Lung microvascular endothelial cell (primary cell): ENCODE data around the gene KDR. TPM values are rescaled to one million over a fixed set of nuclear protein-coding genes. Genes with fewer than 3 reads are reported as not detected.

Experiments
- DNase-seq, 2 donors: peaks; one replicate each; pipeline versions ENCODE4 v3.0.0 to v3.0.0-alpha.2; 2010; ENCODE audit warnings: low read depth in 2 of 2
- total RNA-seq: library from RNA; depleted of rRNA; stranded (reverse); fragments of >200 nt; gene quantifications from 2 replicates; pipeline ENCODE4 v1.2.1, GENCODE V29; 2014

KDR gene
- total RNA-seq = 177 and 192 TPM in 2 replicates

DNA sequence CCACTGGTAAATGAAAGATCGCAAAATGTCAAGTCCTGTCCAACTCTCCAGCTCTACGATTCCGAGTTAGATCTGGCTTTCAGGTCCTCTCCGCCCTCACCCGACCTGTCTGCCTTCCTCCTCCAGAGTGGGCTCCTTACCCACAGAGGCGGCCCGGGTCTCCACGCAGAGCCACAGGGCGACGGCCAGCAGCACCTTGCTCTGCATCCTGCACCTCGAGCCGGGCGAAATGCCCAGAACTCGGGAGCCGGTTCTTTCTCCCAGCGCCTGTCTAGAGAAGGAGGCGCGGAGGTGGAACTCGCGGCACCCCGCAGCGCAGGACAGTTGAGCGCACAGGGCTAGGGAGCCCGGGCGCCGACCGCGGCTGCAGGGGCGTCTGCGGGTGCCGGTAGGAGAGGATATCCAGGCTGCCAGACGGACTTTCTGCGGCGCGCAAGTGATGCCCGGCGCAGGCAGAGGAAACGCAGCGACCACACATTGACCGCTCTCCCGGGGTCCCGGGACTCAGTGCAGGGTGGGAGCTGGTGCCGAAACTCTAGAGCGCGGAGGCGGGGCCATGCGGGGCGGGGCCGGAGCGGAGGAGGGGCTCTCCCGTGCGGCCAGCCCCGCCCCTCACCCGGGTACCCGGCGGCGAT lies at the start of gene KDR:
KDR (minus strand) TSS at position 509 of the 635 bp plus-strand sequence; CDS start at position 207, 302 bp downstream.
- peak; percentile 74 to 76 for DNase-seq

DNA sequence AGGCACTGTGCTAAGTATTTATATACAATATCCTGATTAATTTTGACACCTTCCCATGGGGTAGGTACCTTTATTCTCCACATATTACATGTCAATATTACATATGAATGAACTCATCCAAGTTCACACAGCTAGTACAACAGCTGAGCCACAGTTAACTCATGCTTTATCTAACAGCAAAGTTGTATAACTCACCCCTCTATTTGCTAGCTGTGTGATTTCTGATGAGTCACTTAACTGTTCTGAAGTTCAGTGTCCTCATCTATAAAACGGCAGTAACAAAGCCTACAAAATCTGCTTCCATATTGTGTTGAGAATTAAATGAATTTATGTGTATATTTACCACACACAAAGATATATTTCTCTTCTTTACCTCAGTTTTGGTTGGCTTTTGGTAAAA lies 48.2 kb upstream of the KDR start:
- DNase-seq = peak; percentile 49 to 83

DNA sequence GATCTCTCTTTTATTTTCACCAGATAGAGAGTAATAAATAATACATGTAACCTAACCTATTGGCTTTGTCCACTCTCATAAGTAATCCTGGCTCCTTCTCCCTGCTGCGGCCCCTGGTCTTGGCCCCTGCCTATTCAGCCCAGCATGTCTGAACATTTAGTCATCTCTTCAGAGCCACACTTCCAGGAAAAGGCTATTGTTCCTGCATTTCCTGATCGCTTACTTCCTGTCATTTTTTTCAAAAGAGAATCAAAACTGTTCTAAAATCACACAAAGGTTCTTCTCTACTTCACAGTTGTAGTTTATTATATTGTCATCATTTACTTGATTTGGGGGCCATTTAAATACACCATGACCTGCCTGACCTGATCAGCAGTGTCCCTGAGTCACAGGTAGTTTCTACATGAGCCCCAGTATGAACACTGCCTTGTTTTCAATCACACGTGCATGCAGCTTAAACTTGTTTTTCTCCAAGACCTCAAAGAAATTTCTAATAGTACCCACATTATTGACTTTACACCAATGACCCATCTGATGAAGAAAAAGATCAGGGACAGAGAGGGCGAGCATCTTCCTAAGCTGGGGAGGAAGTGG lies 47.4 kb upstream of the KDR start:
- DNase-seq = peak; percentile 89 to 96

DNA sequence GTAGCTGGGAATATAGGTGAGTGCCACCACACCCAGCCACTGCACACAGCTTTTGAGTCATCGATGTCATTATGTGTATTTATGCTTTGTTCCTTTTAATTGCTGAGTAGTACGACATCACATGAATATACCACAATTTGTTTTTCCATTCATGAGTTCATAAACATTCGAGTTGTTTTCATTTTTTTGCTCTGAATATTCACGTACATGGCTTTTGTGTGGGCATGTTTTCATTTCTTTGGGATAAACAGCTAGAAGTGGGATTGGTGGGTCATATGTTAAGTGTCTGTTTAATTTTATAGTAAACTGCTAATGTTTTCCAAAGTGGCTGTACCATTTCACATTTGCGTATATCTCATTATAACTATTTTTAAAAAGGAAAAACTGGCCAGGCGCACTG lies 45.1 kb upstream of the KDR start:
- no peak for DNase-seq

DNA sequence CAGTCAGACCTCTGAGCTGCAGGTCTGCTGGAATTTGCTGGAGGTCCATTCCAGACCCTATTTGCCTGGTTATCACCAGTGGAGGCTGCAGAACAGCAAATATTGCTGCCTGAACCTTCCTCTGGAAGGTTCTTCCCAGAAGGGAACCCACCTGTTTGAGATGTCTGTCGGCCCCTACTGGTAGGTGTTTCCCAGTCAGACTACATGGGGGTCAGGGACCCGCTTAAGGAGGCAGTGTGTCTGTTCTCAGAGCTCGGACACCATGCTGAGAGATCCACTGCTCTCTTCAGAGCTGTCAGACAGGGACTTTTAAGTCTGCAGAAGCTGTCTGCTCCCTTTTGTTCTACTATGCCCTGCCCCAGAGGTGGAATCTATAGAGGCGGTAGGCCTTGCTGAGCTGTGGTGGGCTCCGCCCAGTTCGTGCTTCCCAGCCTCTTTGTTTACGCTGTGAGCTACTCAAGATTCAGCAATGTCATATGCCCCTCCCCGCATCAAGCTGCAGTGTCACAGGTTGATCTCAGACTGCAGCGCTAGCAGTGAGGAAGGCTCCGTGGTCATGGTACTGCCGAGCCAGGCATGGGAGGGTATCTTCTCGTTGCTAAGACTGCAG lies 44.1 kb upstream of the KDR start:
- peak in 1 of 2 donors; percentile 84 for DNase-seq

DNA sequence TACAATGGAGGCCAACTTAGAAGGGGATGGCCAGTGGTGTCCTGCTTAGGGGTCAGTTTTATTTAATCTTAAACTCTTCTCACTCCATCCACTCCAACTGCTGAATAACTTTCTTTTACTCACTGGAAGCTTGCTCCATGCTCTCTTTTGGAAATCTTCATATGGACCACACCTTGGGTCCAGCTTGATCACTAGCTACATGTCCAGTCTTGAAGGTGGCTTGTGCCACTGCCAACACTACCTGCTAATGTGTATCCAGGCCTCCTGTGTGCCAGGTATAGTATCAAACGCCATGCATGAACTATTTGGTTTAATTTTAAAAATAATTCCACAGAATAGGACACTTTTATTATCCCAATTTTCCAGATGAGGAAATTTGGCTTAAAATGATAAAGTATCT lies 37.0 kb upstream of the KDR start:
- no peak for DNase-seq

DNA sequence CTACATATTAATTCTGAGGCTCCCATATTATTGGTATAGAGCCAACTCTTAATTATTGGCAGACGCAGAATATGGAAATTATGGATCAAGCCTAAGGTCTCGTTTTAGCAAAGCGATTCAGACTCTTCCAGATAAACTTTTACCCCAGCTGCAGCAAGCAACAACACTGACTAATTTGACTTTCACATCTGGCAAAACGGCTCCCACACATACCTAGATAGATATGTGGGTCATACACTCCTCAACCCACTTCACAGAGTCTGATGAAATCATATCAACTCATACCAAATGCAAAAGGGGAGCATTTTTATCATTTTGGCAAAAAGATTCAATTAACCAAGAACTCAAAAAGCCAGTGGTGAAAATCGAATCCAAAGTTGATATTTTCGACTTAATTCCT lies 36.3 kb upstream of the KDR start:
- DNase-seq = no peak

DNA sequence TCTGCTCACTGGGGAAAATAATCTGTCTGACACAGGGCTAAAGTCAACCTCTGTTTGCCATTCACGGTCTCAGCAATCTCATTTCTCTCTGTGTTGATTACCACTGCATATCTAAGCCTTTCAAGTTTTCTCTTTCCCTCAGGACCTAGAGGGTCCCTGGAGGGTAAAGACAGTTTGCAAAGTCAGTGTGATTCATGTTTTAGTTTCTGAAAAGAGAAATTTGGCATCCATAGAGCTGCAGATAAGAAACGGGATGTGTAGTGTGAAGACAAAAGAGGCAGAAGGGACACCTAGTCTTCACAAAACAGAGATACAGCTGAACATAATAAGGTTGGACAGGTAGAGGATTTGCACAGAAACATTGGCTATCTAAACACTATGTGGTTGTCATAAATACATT lies 34.5 kb upstream of the KDR start:
- DNase-seq = no peak

DNA sequence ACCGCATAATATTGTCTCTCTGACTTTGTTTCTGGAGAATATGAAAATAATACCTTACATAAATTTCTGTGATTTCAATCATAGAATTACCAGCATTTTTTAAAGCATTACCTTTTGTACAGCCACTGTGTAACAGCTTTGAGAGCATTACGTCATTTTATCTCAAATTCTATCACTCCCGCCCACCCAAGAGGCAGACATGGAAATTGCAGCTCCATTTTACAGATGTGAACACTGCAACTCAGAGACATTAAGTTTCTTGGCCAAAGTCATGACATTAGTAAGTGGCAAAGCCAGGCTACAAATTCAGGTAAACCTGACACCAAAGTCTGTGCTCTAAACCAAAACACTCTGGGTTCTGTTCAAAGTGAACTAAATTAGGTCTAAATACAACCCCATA lies 33.6 kb upstream of the KDR start:
- DNase-seq = no peak

DNA sequence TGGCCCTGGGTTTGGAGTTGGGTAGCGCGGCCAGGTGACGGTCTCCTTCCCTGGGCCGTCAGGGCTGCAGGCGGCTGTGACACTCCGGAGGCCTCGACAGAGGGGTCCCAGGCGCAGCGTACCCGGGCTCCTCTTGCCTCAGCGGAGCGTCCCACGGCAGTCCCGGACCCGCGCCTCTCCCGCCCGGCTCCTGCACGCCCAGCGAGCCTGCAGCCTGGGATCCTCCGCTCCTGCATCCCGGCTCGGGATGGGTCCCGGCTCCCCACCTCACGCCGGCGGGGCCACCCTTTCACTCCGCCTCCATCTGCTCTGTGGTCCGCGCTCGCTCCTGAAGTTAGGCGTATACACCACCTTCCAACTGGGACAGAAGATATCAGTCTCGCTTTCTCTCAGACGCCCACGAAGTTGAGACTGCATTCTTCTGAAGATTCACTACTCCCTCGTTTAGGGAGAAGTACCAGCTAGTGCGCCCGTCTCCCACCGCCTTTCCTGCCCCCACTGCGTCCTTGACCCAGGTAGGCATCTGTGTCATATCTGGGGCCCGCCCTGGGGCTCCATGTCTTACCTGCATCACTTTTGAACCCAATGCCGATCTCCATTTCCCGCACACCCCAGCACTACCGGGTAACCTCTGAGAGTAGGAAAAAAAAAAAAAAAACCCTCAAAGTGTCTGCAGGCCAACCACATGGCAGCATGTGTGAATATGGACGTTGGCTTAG lies 32.3 kb upstream of the KDR start:
- DNase-seq = no peak

DNA sequence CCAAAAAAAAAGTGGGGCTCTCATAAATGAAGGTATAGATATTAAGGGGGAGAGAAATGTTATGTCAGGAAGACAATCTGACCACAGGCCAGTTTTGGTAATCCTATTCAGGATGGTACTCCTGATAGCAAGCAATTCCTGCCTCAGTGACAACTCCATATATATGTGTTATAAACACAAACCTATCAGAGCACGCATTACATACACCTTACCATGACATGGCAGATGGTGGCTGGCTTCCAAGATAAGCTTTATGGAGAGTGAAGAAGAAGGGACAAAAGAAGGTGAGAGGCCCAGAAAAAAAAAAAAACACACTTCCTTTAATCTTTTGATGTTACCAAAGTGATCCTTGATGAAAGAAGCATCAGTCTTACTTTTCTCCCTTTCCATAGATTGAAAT lies 29.5 kb upstream of the KDR start:
- DNase-seq = no peak

DNA sequence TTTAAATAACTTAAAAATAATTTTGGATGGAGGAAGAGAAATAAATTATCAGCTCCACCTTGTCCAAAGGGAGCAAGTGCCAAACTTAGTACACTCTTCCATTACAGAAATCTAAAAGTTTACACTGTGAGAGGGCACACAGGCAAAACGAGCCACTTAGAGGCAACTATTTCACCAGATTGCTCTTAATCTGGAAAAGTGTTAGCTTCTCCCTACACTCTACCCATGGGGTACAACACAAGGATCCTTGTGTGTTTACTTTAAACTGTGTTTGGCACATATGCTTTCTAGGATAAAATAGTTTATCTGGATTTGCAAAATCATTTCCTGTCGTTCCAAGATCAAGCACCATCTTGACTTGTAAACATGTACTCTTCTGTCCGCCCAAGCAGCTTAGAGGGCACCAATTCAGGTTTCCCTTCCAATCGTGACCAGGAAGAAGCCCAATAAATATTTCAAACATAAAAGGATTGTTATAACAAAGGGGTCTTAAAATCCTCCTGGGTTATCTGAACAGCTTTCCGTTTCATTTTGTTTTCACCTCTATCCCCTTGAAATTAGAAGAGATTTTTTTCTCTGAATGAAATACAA lies 29.0 kb upstream of the KDR start:
- peak in 1 of 2 donors; percentile 37 for DNase-seq

DNA sequence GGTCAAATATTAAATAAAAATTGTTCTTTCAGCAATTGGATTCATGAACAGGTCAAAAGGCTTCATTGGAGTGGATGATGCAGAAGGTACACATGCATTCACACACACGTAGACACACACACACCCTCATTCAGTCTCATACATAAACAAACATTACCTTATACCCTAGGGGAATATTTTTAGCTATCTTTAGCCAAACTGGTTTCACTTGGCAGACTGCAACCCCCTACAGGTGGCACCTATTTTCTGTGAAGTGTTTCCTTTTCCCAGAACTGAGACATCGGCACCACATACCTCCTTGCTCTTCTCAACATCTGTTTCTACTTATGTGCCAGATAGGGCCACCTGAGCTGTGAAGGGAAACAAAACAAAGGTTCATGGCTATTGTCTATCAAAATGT lies 18.5 kb upstream of the KDR start:
- DNase-seq = no peak

DNA sequence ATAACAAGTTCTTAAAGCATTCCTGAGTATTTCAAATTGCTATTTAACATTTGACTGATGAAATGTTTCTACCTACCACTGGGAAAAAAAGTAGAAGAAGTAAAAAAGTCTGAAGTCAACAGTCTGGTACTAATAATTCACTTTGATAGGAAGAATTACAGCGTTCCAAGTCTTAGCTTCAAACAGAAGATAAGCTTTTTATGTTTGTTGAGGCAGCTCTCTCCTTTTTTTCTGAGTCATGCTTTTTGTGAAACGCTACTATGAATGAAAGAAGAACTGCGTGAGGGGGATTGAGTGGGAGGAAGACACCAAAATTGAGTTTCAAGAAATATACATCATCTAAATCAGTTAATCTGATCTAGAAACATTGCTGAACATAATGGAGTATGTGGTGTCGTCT lies 13.0 kb upstream of the KDR start:
- DNase-seq = no peak

DNA sequence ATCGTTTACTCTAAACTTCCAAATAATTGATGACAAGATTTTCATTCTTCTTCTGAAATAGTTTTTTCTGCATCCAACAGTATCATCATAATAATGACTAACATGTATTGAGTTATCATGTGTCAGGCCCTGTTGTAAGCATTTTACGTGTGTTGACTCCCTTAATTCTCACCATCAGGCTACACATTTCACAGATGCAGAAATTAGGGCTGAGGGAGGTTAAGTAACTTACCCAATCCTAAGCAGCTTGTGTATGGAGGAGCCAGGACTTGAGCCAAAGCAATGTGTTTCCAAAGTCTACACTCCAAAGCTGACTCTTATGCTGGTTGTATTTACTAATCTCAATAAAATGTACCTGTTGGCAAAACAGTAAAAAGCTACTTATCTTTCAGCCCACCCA lies 11.2 kb upstream of the KDR start:
- no peak for DNase-seq

DNA sequence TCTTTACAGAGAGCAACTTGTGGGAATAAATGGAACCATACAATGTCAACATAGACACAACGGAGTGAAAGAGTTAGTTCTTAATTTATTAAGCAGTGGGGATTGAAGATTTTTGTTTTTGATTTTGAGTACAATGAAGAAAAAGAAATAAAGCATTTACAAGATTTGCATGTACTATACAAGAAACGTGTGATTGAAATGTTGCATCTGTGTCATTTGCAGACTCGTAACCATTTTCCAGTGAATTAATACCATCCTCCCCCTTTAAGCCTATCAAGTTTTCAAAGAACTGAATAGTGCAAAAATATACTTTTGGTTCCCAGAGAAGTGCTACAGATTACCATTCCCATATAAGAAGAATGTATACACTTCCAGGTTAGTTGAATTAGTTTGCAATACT lies 8.6 kb upstream of the KDR start:
- no peak for DNase-seq

DNA sequence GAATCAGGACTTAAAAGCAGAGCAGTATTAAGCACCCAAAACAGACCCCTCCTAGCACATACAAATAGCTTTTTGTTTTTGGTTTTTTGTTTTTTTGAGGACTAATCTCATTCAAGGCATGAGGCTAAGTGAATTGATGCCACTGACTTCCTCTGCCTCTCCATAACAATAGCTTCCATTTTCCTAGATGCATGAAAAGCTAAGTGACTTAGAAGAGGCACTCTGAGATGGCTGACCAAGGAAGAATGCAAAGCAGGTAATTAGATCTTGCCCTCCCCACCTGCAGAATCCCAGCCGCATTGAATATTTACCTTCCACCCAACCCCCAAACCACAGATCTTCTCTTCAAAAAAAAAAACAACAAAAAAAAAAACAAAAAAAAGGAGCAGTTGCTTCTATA lies 7.4 kb upstream of the KDR start:
- DNase-seq = no peak

DNA sequence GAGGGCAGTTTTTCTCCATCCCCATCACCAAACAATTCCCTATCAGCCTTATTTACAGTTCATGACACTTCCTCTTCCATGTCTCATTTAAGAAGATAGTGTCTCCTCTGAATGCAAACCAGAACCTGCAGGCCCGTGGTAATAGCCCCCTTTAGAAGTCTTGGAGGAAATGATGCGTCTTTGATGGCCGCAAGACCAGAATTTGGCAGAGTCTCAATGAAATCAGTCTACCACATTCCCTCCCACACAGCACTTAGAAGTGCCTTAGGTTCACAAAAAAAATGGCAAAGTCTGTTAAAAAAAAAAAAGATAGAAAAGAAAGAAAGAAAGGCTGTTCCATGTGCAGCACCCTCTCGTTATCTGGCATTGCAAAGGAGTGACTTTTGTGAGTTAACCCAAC lies 2.1 kb upstream of the KDR start:
- DNase-seq = no peak

DNA sequence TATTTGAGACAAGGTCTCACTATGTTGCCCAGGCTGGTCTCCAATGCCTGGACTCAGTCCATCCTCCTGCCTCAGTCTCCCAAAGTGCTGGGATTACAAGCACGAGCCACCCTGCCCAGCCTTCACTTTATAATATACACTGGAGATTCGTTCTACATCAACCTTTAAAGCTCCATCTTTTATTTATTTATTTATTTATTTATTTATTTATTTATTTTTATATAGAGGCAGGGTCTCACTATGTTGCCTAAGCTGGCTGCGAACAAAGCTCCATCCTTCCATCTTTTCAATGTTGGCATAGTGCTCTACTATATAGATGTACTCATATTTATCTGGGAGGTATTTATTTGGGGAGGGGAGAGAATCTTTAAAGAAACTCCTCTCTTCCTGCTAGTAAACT lies 1.7 kb upstream of the KDR start:
- no peak for DNase-seq

DNA sequence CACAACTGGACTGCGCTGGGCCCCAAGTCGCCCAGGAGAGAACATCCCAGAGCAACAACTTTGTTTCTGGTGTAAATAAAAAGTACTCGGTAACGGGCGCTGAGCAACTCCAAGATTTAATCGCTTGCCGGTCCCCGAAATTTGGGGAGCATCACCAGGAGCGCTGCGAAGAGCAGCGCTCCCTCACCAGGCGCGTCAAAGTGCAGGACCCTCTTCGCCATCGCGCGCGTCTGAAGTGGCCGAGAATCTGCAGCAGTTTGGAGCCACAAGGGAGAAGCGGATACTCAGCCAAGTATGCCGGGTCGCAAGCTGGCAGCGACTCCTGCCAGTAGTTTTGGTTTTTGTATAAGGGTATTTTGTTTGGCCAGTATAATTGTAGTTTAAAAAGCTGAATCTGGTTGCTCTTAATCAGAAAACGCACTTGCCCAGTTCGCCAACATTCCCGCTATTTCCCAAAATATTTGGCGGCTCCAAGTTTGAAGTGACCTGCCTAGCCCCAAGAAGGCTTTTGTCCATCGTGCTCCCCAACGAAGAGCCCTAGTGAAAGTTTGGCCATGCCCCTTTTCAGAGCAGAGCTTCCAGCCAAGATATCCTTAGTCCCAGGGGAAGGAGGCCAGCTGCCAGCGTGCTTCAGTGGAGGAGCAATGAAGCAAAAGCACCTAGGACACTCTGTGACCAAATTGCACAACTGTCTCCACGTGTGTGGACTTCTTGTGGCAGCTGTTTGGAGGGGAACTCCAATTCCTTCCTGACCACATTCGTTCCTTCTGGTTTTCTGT lies 557 bp upstream of the KDR start:
- peak; percentile 27 to 34 for DNase-seq

DNA sequence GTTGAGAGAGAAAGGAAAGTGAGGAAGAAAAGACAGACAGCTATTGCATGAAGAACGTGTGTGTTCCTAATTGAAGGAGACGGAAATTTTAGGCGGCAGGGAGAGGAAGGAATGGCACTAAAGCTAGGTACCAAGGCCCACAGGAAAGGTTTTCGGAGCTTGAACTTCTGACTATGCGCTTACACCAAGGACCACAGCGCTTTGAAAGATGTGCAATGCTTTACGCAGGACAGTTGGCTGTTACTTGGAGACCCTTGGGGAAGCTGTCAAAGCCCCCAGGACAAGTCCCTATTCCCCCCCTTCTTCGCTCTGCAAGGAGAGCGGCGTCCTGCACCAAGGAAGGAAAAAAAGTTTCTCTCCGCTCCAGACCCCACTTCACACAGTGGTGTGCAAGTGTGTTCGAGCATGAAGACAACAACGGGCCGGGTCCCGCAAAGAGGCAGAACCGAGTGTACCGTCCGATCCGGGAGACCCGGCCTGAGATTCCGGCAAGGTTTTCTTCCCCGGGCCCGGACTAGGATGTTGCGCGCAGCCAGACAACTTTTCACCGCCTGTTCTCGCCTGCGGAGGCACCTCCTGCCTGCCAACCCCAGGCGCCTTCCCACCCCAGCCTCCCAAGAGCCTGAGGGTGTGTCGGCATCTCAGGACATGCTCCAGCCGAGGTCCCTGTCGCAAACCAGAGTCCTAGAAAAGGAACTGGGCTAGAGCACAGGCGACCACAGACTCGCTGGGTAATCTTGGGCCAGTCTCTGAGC lies 896 bp downstream of the KDR start:
- DNase-seq = peak; percentile 31 to 53
